ENCODE measurements around the gene HELB.

Gene HELB

DNA sequence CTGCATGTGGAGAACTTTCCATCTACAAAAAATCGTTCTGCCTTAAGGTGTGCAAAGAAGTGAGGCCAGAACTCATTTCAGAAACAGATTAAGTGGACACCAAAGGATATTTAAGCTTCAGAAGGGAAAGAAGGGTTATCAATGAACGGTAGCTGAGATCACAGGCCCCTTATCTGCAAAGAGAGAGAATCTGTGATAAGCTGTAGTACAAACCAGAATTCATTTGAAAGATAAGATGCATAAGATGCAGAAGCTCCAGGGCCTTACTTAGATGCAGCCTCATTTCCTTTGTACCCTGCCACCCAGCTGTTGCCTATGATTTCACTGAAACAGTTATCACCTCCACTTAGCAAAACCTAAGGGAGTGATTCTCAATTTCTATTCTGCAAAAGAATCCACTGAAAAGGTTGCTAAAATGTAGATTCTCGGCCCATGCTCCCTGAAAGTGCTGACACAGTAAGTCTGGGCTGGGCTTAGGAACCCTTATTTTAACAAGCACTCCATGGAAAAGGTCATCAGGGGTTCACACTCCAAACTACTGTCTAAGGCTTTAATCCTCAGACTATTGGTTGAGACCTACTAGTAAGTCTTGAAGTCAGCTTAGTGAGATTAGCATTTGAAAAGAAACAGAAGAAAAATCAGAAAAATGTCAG, 64.8 kb downstream of the HELB start:
- no peak for DNase-seq

DNA sequence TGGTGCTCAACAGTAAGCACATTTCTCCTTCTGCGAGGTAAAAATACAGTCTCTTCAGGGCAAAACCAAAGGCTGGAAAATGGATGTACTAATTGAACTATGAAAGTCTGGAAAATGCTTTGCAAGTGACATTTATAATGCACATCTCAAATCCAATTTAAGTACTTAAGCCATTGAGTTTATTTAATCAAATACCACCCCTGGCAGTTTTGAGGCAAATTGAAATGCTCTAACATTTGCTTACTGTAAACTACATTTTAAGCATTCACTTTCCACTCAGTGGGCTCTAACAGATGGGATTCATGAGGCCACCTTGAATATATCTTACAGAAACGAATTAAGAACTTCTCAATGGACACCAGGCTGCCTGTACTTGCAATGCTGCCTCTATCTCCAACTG, 69.7 kb downstream of the HELB start:
- DNase-seq = no peak

DNA sequence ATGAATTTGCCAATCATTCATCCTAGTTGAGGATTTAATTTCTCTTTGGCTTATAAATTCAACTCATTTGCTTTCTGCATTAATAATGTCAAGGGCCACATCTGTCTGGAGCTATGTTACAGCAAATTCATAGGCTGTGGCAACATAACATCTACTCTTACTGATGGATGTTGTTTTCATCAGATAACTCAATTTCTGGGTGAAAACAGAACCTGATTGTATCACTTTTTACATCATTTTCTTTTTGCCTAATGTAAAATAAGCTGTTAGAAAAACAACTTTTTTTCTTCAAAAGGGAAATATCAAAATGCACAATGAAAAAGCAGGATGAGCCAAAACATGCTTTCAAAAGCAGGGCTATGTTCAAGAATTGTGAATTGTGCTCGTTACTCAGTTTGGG, 73.3 kb downstream of the HELB start:
- DNase-seq = no peak

DNA sequence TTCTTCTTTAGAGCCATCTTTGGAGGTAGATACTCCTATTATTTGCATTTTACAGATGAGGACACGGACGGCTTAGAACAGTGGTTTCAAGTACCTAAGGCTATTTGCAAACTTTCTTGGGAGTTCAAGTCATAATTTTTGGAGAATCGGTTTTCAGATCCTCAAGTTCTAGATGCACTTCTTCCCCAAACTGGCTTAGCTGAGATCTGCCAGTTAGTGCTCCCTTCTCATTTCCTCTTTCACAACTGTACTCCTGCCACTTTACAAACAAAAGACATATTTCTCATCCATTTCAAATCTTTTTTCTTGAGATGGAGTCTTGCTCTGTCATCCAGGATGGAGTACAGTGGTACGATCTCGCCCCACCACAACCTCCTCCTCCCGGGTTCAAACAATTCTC, 77.3 kb downstream of the HELB start:
- DNase-seq = no peak

DNA sequence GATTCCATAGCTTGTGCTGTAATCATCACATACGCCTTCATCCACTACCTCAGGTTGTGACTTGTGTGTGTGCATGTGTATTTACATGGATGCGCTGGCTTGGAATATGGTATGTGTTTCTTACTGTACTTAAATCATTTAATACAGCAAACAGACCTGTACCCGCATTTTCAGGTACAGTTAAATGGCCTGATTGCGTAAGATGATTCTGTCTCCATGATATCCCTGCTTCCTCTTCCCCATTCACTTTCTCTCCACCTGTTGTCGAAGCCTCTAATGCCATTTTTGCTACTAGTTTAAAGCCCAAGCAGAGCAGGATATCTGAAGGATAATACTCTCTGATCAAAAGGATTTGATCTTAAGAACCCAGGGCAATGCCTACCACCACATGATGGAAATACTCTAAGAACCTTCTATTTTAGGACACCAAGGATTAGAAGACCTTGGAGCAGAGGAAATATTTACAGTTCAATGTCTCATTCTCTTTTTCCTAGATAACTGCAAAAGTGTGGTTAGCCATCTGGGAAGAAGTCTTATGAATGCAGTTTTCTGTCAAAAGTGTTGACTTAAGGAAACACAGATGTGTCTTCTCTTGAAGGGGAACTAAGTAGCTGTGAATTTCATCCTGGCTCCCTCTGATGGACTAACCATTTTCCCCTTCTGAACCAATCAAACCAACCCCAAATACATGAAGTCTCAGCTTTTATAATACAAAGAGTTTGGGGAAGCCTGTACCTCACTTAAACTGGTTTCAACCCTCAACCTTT, 78.7 kb downstream of the HELB start:
- DNase-seq = no peak

DNA sequence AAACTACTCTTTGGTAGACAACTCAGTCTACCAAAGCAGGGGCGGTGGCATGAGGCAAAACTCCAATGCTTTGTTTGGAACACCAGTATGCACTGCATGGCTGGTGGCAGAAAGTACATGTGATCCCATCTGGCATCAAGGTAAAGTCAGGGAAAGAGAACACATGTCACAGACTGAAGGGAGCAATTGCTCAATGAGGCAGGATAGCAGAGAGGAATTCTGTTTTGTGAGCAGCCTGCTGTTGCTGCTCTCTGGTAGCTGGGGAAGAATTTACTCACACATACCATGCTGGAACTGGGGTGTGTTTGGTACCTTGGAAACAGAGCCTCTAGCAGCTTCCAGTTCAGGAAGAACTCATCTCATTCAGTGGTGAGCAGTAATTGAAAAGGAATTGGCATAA, 84.8 kb downstream of the HELB start:
- DNase-seq = peak; percentile 74
